ENCODE measurements around the gene NEB. TPM values are rescaled to one million over a fixed set of nuclear protein-coding genes. Genes with fewer than 3 reads are reported as not detected.

Gene NEB
- total RNA-seq, 4 donors from 2014 or later: 0.07 to 0.47 (median 0.21) TPM

DNA sequence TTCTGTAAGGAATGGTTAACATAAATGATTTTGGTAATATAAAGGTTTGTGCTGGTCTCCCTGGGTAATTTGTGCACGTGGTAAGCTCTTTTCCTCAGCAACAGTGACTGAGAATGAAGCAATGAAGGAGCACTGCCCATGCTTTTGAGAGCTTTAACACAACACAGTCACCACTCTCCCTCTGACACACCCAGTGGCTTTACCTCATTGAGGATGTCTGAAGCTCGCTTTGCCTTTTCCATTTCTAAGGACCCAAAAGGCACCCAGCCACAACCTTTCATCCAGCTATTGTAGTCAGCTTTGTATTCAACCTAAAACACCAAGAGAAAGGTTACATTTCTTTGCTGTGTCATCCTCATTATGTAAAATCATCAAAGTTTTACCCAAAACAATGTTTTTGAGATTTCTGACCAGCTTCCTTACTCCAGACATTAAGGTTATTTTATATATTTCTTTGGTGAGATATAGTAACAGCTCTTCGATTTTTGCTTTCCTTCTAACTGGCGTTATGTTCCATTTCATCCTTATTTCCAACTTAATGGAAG lies 51.7 kb downstream of the NEB start:
- no peak for ATAC-seq
- no peak overlapping the region for H3K27ac ChIP-seq
- no peaks in the 10 kb centered on the region for H3K36me3 ChIP-seq
- H3K27me3 ChIP-seq: no peaks in the 10 kb centered on the region
- no peak overlapping the region for H3K4me3 ChIP-seq
- no peaks in the 10 kb centered on the region for H3K9me3 ChIP-seq
- H3K4me1 ChIP-seq: no peaks in the 10 kb centered on the region
- 64 to 69% methylated on average over 4 of the region's 4 CpGs for WGBS, 2 donors (ENCODE audit: low coverage in 1 of 2)
- TF ChIP-seq POLR2A (IDR thresholded peaks at IDR 0.05) (no peak), POLR2AphosphoS5 (IDR thresholded peaks at IDR 0.05) (no peak), EP300 (IDR thresholded peaks at IDR 0.05) (no peak)
- TF ChIP-seq, protein P1, sequence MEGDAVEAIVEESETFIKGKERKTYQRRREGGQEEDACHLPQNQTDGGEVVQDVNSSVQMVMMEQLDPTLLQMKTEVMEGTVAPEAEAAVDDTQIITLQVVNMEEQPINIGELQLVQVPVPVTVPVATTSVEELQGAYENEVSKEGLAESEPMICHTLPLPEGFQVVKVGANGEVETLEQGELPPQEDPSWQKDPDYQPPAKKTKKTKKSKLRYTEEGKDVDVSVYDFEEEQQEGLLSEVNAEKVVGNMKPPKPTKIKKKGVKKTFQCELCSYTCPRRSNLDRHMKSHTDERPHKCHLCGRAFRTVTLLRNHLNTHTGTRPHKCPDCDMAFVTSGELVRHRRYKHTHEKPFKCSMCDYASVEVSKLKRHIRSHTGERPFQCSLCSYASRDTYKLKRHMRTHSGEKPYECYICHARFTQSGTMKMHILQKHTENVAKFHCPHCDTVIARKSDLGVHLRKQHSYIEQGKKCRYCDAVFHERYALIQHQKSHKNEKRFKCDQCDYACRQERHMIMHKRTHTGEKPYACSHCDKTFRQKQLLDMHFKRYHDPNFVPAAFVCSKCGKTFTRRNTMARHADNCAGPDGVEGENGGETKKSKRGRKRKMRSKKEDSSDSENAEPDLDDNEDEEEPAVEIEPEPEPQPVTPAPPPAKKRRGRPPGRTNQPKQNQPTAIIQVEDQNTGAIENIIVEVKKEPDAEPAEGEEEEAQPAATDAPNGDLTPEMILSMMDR (IDR thresholded peaks at IDR 0.05): no peak

- no peak overlapping the region for H3K4me3 ChIP-seq
- H3K4me1 ChIP-seq: no peaks in the 10 kb centered on the region
- 68 to 75% methylated on average over 3 of the region's 3 CpGs for WGBS, 2 donors (ENCODE audit: low coverage in 1 of 2)
- no peaks in the 10 kb centered on the region for H3K36me3 ChIP-seq
- no peak for TF ChIP-seq POLR2AphosphoS5 (IDR thresholded peaks at IDR 0.05)
- TF ChIP-seq EP300 (IDR thresholded peaks at IDR 0.05): no peak
- TF ChIP-seq, protein P1 (IDR thresholded peaks at IDR 0.05): no peak
- no peak for TF ChIP-seq POLR2A (IDR thresholded peaks at IDR 0.05)
- no peak overlapping the region for H3K27ac ChIP-seq
- H3K9me3 ChIP-seq: no peaks in the 10 kb centered on the region
- no peaks in the 10 kb centered on the region for H3K27me3 ChIP-seq
- ATAC-seq: no peak
These were observed 53.2 kb downstream of the NEB start for GRCh38 chr2:151681051-151681450.

GRCh38 chr2:151679994-151680393 lies 54.3 kb downstream of the NEB start:
- Histone ChIP-seq H3K9me3 (no peaks in the 10 kb centered on the region), H3K4me1 (no peaks in the 10 kb centered on the region), H3K4me3 (no peak overlapping the region), H3K27ac (no peak overlapping the region), H3K36me3 (no peaks in the 10 kb centered on the region), H3K27me3 (no peaks in the 10 kb centered on the region)
- no peak for ATAC-seq
- 90 to 100% methylated on average over 1 of the region's 1 CpG for WGBS, 2 donors (ENCODE audit: low coverage in 1 of 2)
- TF ChIP-seq POLR2A (IDR thresholded peaks at IDR 0.05): no peak
- no peak for TF ChIP-seq EP300 (IDR thresholded peaks at IDR 0.05)
- TF ChIP-seq, protein P1 (IDR thresholded peaks at IDR 0.05): no peak
- TF ChIP-seq POLR2AphosphoS5 (IDR thresholded peaks at IDR 0.05): no peak

DNA sequence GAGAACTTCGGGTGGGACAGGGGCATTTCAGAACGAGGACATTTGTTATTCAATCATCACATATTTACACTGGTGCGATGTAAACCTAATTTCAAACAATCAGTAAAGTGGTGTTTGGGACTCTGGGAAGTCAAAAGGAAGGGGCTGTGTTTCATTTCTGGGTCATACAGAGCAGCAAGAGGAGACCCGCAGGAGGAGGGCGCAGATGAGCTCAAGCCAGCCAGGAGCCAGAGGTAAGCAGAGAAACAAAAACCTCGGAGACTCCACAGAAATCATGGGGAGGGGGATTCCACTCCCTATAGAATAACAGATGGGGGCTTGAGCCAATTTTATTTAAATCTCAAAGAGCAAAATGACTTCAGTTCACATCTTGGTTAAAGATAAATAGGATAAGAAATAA lies 55.4 kb downstream of the NEB start:
- H3K9me3 ChIP-seq: no peaks in the 10 kb centered on the region
- no peak for ATAC-seq
- no peaks in the 10 kb centered on the region for H3K27me3 ChIP-seq
- H3K27ac ChIP-seq: no peak overlapping the region
- H3K36me3 ChIP-seq: no peaks in the 10 kb centered on the region
- WGBS, 2 donors (ENCODE audit: low coverage in 1 of 2): 78 to 81% methylated on average over 4 to 6 of the region's 6 CpGs
- H3K4me3 ChIP-seq: no peak overlapping the region
- no peak for TF ChIP-seq POLR2A (IDR thresholded peaks at IDR 0.05)
- TF ChIP-seq POLR2AphosphoS5 (IDR thresholded peaks at IDR 0.05): no peak
- TF ChIP-seq, protein P1 (IDR thresholded peaks at IDR 0.05): no peak
- no peak for TF ChIP-seq EP300 (IDR thresholded peaks at IDR 0.05)
- H3K4me1 ChIP-seq: no peaks in the 10 kb centered on the region

- Histone ChIP-seq H3K4me3 (no peak overlapping the region), H3K27me3 (no peaks in the 10 kb centered on the region), H3K36me3 (no peaks in the 10 kb centered on the region), H3K9me3 (no peaks in the 10 kb centered on the region), H3K27ac (no peak overlapping the region), H3K4me1 (no peaks in the 10 kb centered on the region)
- WGBS, 2 donors (ENCODE audit: low coverage in 1 of 2): 53 to 72% methylated on average over 2 of the region's 2 CpGs
- TF ChIP-seq, protein P1 (IDR thresholded peaks at IDR 0.05): no peak
- no peak for TF ChIP-seq POLR2AphosphoS5 (IDR thresholded peaks at IDR 0.05)
- TF ChIP-seq POLR2A (IDR thresholded peaks at IDR 0.05): no peak
- TF ChIP-seq EP300 (IDR thresholded peaks at IDR 0.05): no peak
- ATAC-seq: no peak
These were observed 61.3 kb downstream of the NEB start for GRCh38 chr2:151673016-151673415.

All from gastroesophageal sphincter (tissue), 4 donors.